Hematopoietic multipotent progenitor cell (in vitro differentiated cells): ENCODE results near the gene CLEC2L. TPM values are rescaled to one million over a fixed set of nuclear protein-coding genes. Genes with fewer than 3 reads are reported as not detected.

ENCODE experiments used
- total RNA-seq: library from RNA; depleted of rRNA; stranded (reverse); fragments of >200 nt; gene quantifications from one replicate; pipeline ENCODE4 v1.2.3, GENCODE V29; 2012

CLEC2L gene
- total RNA-seq, 1 donor: under 0.01 TPM

Other genes starting within 250 kb of the CLEC2L start
- gene FMC1, start 182.3 kb upstream of the CLEC2L start, total RNA-seq: 26.7 TPM
- gene LUC7L2, start 163.8 kb upstream of the CLEC2L start, total RNA-seq: 48.5 TPM
- 0.81 TPM for gene KLRG2, start 40.0 kb upstream of the CLEC2L start, total RNA-seq